ENCODE results near the gene CEP170. TPM values are rescaled to one million over a fixed set of nuclear protein-coding genes. Genes with fewer than 3 reads are reported as not detected.

The CEP170 gene
- total RNA-seq: 10 to 100 TPM; 37.9 to 44.3 (median 41.3) TPM
- polyA plus RNA-seq: 14.9 TPM
- long read RNA-seq, donor 1, partial matches to known transcripts: 21 of 33 reads
- long read RNA-seq, donor 1, other reads (novel, unspliced or antisense): 11 of 33 reads
- long read RNA-seq, donor 2, partial matches to known transcripts: 2 of 6 reads
- long read RNA-seq, donor 2, other reads (novel, unspliced or antisense): 3 of 6 reads
- long read RNA-seq, donor 3, full-length matches to known transcripts: 2 of 82 reads
- long read RNA-seq, donor 3, partial matches to known transcripts: 44 of 82 reads
- long read RNA-seq, donor 3, other reads (novel, unspliced or antisense): 36 of 82 reads
- long read RNA-seq, donor 4, full-length matches to known transcripts: 1 of 5 reads
- long read RNA-seq, donor 4, partial matches to known transcripts: 0 of 5 reads
- long read RNA-seq, donor 4, other reads (novel, unspliced or antisense): 4 of 5 reads

DNA sequence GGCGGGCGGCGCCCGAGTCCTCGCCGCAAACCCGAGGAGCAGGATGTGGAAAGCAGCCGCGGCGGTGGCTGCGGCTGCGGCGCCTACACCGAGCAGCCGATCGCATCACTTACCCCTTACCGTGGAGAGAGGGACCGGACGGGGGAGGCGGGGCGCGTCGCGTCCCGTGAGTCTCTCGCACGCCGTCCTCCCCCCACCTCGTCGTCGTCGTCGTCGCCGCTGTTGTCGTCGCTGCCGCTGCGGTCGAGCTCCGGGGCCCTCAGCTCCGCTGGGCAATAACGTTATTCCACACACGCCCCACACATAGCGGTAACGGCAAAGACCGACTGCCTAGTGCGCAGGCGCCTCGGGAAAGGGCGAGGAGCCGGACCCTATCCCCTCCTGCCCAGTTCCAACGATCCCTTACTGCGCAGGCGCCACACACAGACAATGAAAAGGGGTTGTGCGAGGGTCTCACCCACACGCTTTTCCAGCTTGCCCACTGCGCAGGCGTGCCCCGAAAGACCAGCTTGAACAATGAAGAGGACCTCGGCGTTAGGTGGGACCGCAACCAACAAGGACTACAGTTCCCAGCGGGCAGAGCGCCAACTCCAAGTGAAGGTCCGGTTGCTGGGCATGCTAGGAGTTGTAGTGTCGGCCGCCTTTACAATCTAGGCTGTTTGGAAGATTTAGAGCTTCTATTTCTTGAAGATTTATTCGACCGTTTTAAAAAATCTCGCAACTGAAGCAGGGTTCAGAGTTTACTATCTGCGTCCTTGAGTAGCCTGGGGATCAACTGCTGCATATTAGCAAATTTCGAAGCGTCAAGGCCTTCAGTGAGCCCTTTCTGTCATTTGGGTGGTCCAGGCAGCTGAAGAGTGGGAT, at the start of gene CEP170:
CEP170 (minus strand) TSS at position 355 of the 864 bp plus-strand sequence. CDS start 30,001 bp downstream, outside the sequence.
- intact Hi-C loops (cut with DNase I): no loop called here
- H3K4me3 ChIP-seq (ENCODE audit: low read length): peak within 1 kb of the TSS; percentile 88
- under 1% methylated on average over 74 of the region's 74 CpGs for WGBS
- H3K27ac ChIP-seq (ENCODE audit: low read length): peak within 1 kb of the TSS; percentile 99
- DNase-seq (peak; percentile 96 to 97 (median 97)), ATAC-seq (peak; percentile 90 to 91)
- H3K9me3 ChIP-seq (ENCODE audit: control insufficient read depth, low read length): no peaks in the 10 kb centered on the region
- H3K27me3 ChIP-seq (ENCODE audit: control insufficient read depth, insufficient read depth): no peaks in the 10 kb centered on the region
- H3K4me1 ChIP-seq (ENCODE audit: control insufficient read depth, insufficient read depth, low read length): no peaks in the 10 kb centered on the region

DNA sequence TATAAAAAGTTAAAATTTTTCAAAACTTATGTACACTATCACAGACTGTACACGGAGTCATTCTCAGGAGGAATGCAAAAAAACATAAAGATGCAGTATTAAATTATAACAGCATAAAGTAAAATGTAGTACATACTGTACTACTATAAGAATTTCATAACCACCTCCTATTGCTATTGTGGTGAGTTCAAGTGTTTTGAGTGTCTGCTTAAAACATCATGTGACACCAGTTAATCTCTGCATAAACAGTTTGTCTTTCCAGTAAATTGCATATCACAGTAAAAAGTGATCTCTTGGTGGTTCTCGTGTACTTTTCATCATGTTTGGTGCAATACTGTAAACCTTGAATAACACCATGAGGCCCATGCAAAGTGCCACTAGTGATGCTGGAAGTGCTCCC, 46.0 kb upstream of the CEP170 start:
- no peaks in the 10 kb centered on the region for H3K4me1 ChIP-seq (ENCODE audit: control insufficient read depth, insufficient read depth, low read length)
- no peak for ATAC-seq
- no peak for DNase-seq
- no peaks in the 10 kb centered on the region for H3K27me3 ChIP-seq (ENCODE audit: control insufficient read depth, insufficient read depth)
- intact Hi-C loops (cut with DNase I): no loop called here
- WGBS: 89% methylated on average over 2 of the region's 2 CpGs
- H3K4me3 ChIP-seq (ENCODE audit: low read length): no peak overlapping the region
- H3K9me3 ChIP-seq (ENCODE audit: control insufficient read depth, low read length): no peaks in the 10 kb centered on the region
- no peak overlapping the region for H3K27ac ChIP-seq (ENCODE audit: low read length)

DNA sequence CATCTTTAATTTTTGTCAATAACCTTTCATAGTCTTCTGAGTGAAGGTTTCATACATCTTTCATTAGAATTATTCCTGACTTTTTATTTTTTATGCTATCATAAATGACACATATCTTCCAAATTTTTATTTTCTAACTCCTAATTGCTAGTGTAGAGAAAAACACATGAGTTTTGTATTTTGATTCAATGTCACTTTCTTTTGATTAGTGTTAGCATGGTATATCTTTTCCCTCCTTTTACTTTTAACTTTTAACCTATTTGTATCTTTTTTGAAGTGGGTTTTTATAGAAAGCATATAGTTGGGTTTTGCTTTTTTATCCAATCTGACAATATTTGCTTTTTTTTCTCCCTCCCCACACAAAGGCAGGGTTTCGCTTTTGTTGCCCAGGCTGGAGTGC, 44.0 kb upstream of the CEP170 start:
- H3K4me3 ChIP-seq (ENCODE audit: low read length): no peak overlapping the region
- no peaks in the 10 kb centered on the region for H3K4me1 ChIP-seq (ENCODE audit: control insufficient read depth, insufficient read depth, low read length)
- intact Hi-C loops (cut with DNase I): no loop called here
- H3K9me3 ChIP-seq (ENCODE audit: control insufficient read depth, low read length): no peaks in the 10 kb centered on the region
- WGBS: 100% methylated on average over 1 of the region's 1 CpG
- DNase-seq: no peak
- ATAC-seq: no peak
- no peak overlapping the region for H3K27ac ChIP-seq (ENCODE audit: low read length)
- no peaks in the 10 kb centered on the region for H3K27me3 ChIP-seq (ENCODE audit: control insufficient read depth, insufficient read depth)

DNA sequence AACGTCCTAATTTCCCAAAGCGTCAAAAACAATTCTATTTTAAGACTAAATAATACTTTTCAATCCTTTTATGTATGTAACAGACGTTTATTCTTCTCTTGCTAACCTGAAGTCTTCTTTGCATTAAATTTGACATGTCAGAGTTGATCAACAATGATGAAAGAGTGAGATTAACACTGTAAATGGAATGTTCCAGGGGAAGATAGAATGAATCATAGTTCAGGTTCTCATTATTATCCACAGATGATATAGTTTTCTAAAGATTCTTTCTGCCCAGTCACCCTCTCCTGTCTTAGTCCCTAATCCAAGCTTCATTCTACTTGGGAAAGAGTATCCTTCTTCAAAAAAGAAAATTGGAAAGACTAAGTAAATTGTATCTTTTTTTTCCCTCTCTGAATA, 39.6 kb upstream of the CEP170 start:
- DNase-seq (no peak), ATAC-seq (no peak)
- intact Hi-C loops (cut with DNase I): no loop called here
- Histone ChIP-seq H3K9me3 (ENCODE audit: control insufficient read depth, low read length) (no peaks in the 10 kb centered on the region), H3K4me1 (ENCODE audit: control insufficient read depth, insufficient read depth, low read length) (no peaks in the 10 kb centered on the region), H3K27me3 (ENCODE audit: control insufficient read depth, insufficient read depth) (no peaks in the 10 kb centered on the region), H3K4me3 (ENCODE audit: low read length) (no peak overlapping the region), H3K27ac (ENCODE audit: low read length) (no peak overlapping the region)
- 82% methylated on average over 3 of the region's 3 CpGs for WGBS

DNA sequence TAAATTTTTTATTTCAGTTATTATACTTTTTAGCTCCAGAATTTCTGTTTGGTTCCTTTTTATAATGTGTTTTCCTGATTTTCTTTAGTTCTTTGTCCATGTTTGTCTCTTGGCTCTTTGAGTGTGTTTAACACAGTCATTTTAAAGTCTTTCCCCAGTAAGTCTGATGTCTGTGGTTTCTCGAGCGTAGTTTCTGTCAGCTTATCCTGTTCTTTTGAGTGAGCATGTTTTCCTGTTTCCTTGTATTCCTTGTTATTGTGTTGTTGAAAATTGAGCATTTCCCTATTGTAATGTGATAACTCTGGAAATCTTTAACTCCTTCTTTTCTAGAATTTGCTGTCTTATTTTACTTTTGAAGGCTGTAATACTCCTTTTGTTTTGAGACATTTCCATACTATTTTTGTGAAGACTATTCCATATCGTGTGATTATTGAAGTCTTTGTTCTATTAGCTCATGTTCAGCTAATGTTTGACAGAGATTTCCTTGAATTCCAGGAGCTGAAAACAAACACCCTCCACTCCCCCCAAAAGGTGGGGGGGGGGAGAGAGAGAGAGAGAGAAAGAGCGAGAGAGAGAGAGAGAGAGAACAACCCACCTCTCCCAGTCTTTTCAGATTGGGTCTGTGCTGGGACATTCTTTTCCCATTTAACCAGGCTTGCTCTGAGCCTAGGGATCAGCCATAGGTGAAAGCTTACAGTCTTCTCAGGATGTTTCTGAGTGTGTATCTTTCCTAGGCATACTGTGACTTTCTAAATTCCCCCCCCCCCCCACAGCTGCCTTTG, 39.1 kb upstream of the CEP170 start:
- no peak overlapping the region for H3K4me3 ChIP-seq (ENCODE audit: low read length)
- intact Hi-C loops (cut with DNase I): no loop called here
- ATAC-seq: no peak
- DNase-seq: no peak
- 66% methylated on average over 4 of the region's 4 CpGs for WGBS
- no peaks in the 10 kb centered on the region for H3K27me3 ChIP-seq (ENCODE audit: control insufficient read depth, insufficient read depth)
- no peaks in the 10 kb centered on the region for H3K9me3 ChIP-seq (ENCODE audit: control insufficient read depth, low read length)
- H3K4me1 ChIP-seq (ENCODE audit: control insufficient read depth, insufficient read depth, low read length): no peaks in the 10 kb centered on the region
- no peak overlapping the region for H3K27ac ChIP-seq (ENCODE audit: low read length)

DNA sequence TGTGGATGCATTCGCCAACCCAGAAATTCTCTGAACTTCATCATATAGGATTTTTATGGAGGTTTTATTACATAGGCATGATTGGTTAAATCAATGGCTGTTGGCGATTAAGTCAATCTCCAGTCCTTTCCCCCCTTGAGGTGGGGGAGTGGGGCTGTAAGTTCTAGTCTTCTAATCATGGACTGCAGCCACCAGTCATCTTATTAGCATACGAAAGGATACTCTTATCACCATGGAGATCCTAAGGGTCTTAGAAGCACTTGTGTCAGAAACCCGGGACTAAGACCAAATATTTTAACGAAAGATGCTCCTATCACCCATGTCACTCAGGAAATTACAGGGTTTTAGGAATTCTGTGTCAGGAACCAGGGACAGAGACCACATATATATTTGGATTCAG, 37.0 kb upstream of the CEP170 start:
- DNase-seq: no peak
- Histone ChIP-seq H3K9me3 (ENCODE audit: control insufficient read depth, low read length) (no peaks in the 10 kb centered on the region), H3K4me1 (ENCODE audit: control insufficient read depth, insufficient read depth, low read length) (peaks cover 2% of the 10 kb centered on the region), H3K27ac (ENCODE audit: low read length) (no peak overlapping the region), H3K4me3 (ENCODE audit: low read length) (no peak overlapping the region), H3K27me3 (ENCODE audit: control insufficient read depth, insufficient read depth) (no peaks in the 10 kb centered on the region)
- no peak for ATAC-seq
- intact Hi-C loops (cut with DNase I): no loop called here
- 99% methylated on average over 5 of the region's 5 CpGs for WGBS

DNA sequence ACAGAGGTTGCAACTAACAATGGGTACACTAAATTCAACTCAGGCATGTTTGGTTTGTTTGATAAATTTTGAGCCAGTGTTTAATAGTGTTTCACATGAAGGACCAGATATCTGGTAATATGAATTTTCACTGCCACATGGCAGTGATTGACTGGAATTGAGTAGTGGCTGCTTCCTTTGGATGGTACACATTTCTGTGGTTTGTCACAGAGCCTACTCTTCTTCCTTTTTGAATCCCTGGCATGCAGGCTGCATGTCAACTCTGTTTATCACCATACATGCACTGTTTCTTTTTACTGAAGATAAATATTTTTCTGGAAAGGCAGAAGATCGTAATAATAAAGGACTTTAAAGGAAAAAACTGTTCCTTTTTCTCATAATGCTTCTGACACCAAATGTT, 36.2 kb upstream of the CEP170 start:
- intact Hi-C loops (cut with DNase I): no loop called here
- H3K9me3 ChIP-seq (ENCODE audit: control insufficient read depth, low read length): no peaks in the 10 kb centered on the region

DNA sequence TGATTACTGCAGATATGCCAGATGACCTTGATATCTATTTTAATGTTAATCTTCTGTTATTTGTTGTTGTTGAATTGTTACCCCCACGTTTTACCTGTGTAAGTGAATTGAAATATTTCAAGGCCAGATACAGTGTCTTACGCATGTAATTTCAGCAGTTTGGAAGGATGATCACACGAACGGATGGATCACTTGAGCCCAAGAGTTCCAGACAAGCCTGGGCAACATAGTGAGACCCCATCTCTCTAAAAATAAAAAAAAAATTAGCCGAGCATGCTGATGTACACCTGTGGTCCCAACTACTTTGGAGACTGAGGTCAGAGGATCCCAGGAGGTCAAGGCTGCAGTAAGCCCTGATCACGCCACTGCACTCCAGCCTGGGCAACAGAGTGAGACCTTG, 33.0 kb upstream of the CEP170 start:
- H3K4me1 ChIP-seq (ENCODE audit: control insufficient read depth, insufficient read depth, low read length): peaks cover 4% of the 10 kb centered on the region
- whole genome bisulfite sequencing: 85% methylated on average over 6 of the region's 6 CpGs
- peak overlapping the region; percentile 16 for H3K27ac ChIP-seq (ENCODE audit: low read length)
- intact Hi-C loops (cut with DNase I): no loop called here
- no peaks in the 10 kb centered on the region for H3K27me3 ChIP-seq (ENCODE audit: control insufficient read depth, insufficient read depth)
- DNase-seq (no peak), ATAC-seq (no peak)
- H3K4me3 ChIP-seq (ENCODE audit: low read length): no peak overlapping the region
- H3K9me3 ChIP-seq (ENCODE audit: control insufficient read depth, low read length): no peaks in the 10 kb centered on the region

More for the DNA sequence above, 36.2 kb upstream of the CEP170 start:
- DNase-seq (no peak), ATAC-seq (no peak)
- Histone ChIP-seq H3K4me3 (ENCODE audit: low read length) (no peak overlapping the region), H3K4me1 (ENCODE audit: control insufficient read depth, insufficient read depth, low read length) (peaks cover 2% of the 10 kb centered on the region), H3K27ac (ENCODE audit: low read length) (no peak overlapping the region), H3K27me3 (ENCODE audit: control insufficient read depth, insufficient read depth) (no peaks in the 10 kb centered on the region)
- 88% methylated on average over 1 of the region's 1 CpG for WGBS

DNA sequence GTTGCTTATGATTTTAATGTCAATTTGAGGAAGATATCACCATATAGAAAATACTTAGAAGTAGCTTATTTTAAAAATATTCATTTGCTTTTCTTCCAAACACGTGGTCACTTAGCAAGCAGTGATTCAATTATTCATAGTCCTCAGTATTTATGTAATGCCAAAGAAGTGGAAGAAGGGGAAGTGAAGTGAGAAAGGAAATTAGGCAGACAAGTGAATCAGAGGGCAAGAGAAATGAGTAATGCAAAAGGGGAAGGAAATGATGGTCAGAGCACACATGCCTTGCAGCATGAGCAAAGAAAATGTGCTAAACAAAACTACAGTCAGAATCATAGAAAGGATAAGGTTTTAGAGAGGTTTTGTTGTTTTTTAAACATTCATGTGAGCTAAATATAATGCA, 32.6 kb upstream of the CEP170 start:
- Histone ChIP-seq H3K9me3 (ENCODE audit: control insufficient read depth, low read length) (no peaks in the 10 kb centered on the region), H3K4me1 (ENCODE audit: control insufficient read depth, insufficient read depth, low read length) (peaks cover 4% of the 10 kb centered on the region), H3K27ac (ENCODE audit: low read length) (no peak overlapping the region), H3K4me3 (ENCODE audit: low read length) (no peak overlapping the region), H3K27me3 (ENCODE audit: control insufficient read depth, insufficient read depth) (no peaks in the 10 kb centered on the region)
- intact Hi-C loops (cut with DNase I): no loop called here
- ATAC-seq: peak; percentile 72 to 89
- WGBS: 25% methylated on average over 1 of the region's 1 CpG
- no peak for DNase-seq

DNA sequence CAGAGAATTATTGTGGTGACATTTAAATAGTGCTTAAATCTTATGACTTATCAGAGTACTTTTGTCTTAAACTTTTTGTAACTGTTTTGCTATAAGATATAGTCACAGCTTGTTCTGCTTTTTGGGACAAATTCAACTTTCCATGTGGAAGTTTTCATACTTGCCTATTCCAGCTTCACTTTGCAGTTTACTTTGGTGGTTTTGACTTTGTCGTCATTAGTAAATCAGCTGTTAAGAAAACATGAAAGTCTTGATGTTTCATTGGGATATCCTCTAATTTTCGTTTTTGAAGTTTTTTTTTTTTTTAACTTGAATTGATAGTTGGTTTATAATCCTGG, 32.0 kb upstream of the CEP170 start:
- peak in 1 of 2 donors; percentile 35 for ATAC-seq
- Histone ChIP-seq H3K4me1 (ENCODE audit: control insufficient read depth, insufficient read depth, low read length) (peaks cover 4% of the 10 kb centered on the region), H3K27ac (ENCODE audit: low read length) (no peak overlapping the region), H3K27me3 (ENCODE audit: control insufficient read depth, insufficient read depth) (no peaks in the 10 kb centered on the region), H3K9me3 (ENCODE audit: control insufficient read depth, low read length) (no peaks in the 10 kb centered on the region), H3K4me3 (ENCODE audit: low read length) (no peak overlapping the region)
- intact Hi-C loops (cut with DNase I): no loop called here
- WGBS: 43% methylated on average over 2 of the region's 2 CpGs
- no peak for DNase-seq
